ENCODE data around the gene ATP8B4. TPM values are rescaled to one million over a fixed set of nuclear protein-coding genes. Genes with fewer than 3 reads are reported as not detected.
A peak's percentile ranks its signal among the peaks of the same experiment; 100 is the strongest.

ATP8B4 gene
- total and polyA plus RNA-seq, 2 of the 8 experiments (the other 6 are each of a cell fraction or from before 2014, with no cell fraction given), result 0.17 to 0.24 TPM

GRCh38 chr15:50145451-50145872 lies 26.4 kb upstream of the ATP8B4 start (continued):
- TF ChIP-seq CTBP2 (IDR thresholded peaks at IDR 0.05; ENCODE audit: borderline replicate concordance, insufficient read depth, insufficient read length, low read length) (no peak), NANOG (IDR thresholded peaks at IDR 0.05; ENCODE audit: insufficient read depth, low read depth, low read length, poor library complexity, severe bottlenecking) (no peak), KDM4A (IDR thresholded peaks at IDR 0.05; ENCODE audit: low read depth, low read length, severe bottlenecking) (no peak), PHF8 (conservative IDR thresholded peaks at IDR 0.05; ENCODE audit: low read depth, low read length) (no peak), CHD2 (IDR thresholded peaks at IDR 0.05; ENCODE audit: low read length) (no peak), CTCF (IDR thresholded peaks at IDR 0.05; ENCODE audit: control extremely low read depth in 1 of 3, insufficient read depth in 1 of 3, low read depth in 1 of 3, low read length in 3 of 3) (peak in 2 of 3 experiments; percentile 39 to 46; a peak in 3 of 4 replicates), ZNF274 (IDR thresholded peaks at IDR 0.05; ENCODE audit: borderline replicate concordance, extremely low read depth, low read length) (no peak), RFX5 (IDR thresholded peaks at IDR 0.05; ENCODE audit: borderline replicate concordance, low read depth, low read length) (no peak), JUND (IDR thresholded peaks at IDR 0.05; ENCODE audit: low read length) (peak; percentile 96), SIN3A (conservative IDR thresholded peaks at IDR 0.05 in 1 of 2, IDR thresholded peaks at IDR 0.05 in 1 of 2; ENCODE audit: low read depth in 1 of 2, low read length in 2 of 2) (no peak), ATF2 (IDR thresholded peaks at IDR 0.05; ENCODE audit: low read length) (no peak)
